GM21737 (cell line): ENCODE measurements around the gene EMC8.
"Not testable (repeated sequence)": the region's sequence is repeated elsewhere in the genome, so short reads cannot be mapped to it uniquely, and the experiment has no call there.

Experiments
- ATAC-seq: cut with Tn5 transposase; IDR thresholded peaks from one replicate; pipeline ENCODE4 v1.9.1; 2021; ENCODE audit warnings: mild to moderate bottlenecking, moderate library complexity; ENCODE audit not compliant: unreplicated experiment

Gene EMC8

DNA sequence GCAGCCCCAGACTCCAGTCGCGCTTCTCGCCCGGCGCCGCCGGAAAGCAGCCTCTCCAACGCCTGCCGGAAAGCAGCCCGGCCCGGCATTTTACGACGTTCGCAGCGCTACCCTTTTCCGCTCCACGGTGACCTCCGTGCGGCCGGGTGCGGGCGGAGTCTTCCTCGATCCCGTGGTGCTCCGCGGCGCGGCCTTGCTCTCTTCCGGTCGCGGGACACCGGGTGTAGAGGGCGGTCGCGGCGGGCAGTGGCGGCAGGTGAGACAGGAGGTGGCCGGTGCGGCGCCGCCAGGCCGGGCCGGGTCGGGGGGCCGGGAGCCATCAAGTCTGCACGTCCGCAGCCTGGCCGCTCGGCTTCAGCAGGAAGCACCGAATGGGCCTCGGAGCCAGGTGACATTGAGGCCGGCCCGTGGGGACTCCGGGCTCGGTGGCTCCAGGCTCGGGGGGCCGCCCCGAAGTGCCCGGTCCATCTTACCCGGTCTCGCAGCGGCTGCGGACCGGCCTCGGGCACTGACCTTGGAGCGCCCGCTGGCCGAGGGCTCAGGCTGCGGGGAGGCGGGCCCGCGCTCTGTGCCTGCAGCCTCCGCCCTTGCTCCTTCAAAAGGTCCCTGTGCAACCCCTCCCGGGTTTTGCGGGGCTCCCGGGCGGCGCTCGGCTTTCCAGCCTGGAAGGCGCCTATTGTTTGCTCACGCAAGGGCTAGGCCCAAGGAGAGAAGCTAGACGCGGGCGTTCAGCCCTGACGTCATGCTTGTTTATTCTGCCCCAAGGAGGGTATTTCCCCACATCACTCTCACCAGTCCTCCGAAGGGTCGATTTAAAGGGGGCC is at the start of gene EMC8, which contains the start of gene COX4I1:
EMC8 (minus strand) TSS at position 48 of the 824 bp plus-strand sequence. CDS start 249 bp downstream, outside the sequence.
COX4I1 (plus strand) TSS at position 199 of the 824 bp plus-strand sequence. CDS start 1,511 bp downstream, outside the sequence.
- peak; percentile 68 for ATAC-seq

DNA sequence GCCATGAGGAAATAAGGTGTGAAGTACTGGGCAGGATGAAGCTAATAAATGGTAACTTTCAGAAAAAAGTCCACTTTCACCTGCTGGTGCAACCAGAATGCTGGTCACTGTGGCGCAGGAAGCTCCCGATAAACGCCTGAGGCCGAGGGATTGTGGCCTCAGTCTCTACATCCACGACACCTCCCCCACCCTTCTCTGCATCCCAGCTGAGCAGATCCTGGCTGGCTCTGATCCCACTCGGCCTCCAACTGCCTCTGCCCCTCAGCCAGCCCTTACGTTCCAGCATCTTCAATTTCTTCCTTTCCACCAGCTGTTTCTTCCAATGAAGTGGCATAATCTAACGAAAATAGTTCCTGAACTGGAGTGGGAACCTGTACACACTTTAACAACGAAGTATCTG is 49.6 kb upstream of the EMC8 start:
- no peak for ATAC-seq

GRCh38 chr16:85847681-85848601 is 48.6 kb upstream of the EMC8 start:
- no peak for ATAC-seq

- ATAC-seq = no peak
These were observed 47.7 kb upstream of the EMC8 start for GRCh38 chr16:85847036-85847435.

- ATAC-seq = no peak
These were observed 47.1 kb upstream of the EMC8 start for GRCh38 chr16:85846461-85846860.

- ATAC-seq = no peak
These were observed 45.9 kb upstream of the EMC8 start for GRCh38 chr16:85845266-85845665.

- ATAC-seq = no peak
These were observed 45.4 kb upstream of the EMC8 start for GRCh38 chr16:85844786-85845185.

DNA sequence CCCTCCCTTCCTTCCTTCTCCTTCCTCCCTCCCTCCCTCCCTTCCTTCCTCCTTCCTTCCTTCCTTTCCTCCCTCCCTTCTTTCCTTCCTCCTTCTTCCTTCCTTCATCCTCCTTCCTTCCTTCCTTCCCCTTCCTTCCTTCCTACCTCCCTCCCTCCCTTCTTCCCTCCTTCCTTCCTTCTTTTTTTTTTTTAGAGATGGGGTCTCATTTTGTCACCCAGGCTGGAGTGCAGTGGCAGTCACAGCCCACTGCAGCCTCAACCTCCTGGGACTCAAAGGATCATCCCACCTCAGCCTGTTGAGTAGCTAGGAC is 44.8 kb upstream of the EMC8 start:
- no peak for ATAC-seq

DNA sequence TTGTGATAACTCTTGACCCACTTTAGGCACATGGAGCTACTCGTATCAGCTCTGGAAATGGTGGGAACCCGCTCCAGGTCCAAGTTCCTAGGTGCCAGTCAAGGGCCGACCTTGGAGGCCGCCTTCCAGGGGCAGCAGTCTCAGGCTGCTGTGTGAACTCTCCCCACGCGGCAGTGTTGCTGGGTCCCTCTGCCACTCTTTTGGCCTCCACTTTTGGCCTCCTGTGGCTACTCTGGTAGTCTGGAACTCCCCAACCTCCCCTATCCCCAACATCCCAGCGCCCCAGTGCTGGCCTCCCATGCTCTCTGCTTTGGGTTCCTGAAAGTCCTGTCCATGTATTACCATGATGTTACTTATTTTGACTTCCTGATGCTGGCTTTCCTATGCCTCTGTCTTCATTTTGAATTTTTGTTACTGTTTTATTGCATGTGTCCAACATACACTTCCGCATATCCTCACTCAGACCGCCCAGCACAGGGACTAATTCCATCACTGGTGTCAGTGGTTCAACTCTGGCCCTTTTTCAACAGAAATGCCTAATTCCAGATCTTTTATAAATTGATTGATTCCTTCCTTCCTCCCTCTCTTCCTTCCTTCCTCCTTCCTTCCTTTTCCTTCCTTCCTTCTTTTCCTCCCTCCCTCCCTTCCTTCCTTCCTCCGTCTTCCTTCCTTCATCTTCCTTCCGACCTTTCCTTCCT is 44.3 kb upstream of the EMC8 start:
- no peak for ATAC-seq

DNA sequence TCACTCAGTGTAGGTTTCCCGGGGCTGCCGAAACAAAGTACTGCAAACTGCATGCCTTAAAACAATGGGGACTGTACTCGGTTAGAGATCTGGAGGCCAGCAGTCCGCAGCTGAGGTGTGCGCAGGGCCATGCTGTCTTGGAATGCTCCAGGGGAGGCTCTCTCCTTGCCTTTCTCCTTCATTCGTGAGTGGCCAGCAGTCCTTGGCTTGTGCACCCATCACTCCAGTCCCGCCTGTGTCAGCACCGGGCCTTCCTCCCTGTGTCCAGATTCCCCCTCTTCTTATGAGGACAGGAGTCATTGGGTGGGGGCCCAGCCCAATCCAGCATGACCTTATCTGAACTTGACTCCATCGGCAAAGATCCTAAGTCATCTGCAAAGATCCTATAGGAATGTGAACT is 43.5 kb upstream of the EMC8 start:
- ATAC-seq = no peak

DNA sequence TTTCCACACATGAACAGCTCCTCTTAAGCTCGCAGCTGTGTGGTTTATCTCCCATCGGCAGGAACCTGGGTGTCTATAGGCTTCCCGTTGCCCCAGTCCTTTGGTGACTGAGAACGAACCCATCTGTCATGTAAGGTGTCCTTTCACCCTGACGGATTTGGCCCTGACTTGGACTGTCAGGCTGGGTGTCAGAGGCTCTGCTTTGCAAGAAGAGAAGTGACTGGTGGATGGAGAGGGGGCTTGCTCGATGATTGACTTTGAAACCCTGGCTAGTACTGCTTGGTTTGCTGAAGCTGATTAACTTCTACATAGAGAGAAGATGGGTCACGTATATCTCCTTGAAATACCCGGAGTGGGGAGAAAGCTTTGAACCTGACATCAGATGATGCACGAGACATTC is 43.1 kb upstream of the EMC8 start:
- ATAC-seq = no peak

GRCh38 chr16:85840801-85841200 is 41.5 kb upstream of the EMC8 start:
- no peak for ATAC-seq

GRCh38 chr16:85840395-85840794 is 41.1 kb upstream of the EMC8 start:
- ATAC-seq = no peak

DNA sequence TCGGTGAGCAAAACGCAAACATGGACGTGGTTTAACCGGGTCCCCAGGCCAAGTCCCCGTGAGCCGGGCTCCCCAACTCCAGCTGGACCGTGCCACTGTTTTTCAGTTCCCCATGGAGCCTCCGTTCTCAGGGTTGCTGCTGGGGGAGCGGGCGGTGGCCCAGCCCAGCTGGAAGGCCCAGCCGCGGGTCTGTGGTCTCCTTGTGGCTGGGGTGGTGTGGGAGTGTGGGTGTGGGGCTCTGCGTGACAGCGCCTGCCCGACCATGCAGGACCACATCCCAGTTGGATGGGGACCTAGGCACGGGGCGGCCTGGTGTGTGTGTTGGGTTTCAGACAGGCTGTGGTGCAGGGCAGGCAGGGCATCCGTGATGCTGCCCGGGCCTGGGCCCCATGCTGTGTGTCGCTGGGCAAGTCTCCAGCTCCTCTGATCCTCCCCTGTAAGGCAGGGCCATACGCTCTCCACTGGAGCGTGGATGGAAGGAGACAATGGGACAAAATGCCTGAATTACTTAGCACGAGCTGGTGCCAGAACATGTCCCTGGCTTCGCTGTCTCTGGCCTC is 40.4 kb upstream of the EMC8 start:
- no peak for ATAC-seq

- ATAC-seq = no peak
These were observed 39.7 kb upstream of the EMC8 start for GRCh38 chr16:85838876-85839585.

- ATAC-seq = no peak
These were observed 39.0 kb upstream of the EMC8 start for GRCh38 chr16:85838381-85838780.

DNA sequence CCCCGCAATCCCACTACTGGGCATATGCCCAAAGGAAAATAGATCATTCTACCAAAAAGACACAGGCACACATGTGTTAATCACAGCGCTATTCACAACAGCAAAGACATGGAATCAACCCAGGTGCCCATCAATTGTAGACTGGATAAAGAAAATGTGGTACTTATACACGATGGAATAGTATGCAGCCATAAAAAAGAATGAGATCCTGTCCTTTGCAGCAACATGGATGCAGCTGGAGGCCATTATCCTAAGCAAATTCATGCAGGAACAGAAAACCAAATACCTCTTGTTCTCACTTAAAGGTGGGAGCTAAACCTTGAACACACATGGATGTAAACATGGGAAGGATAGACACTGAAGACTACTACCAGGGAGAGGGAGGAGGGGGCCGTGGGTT is 38.3 kb upstream of the EMC8 start:
- not testable (repeated sequence) for ATAC-seq

GRCh38 chr16:85836706-85837582 is 37.6 kb upstream of the EMC8 start:
- ATAC-seq = no peak

DNA sequence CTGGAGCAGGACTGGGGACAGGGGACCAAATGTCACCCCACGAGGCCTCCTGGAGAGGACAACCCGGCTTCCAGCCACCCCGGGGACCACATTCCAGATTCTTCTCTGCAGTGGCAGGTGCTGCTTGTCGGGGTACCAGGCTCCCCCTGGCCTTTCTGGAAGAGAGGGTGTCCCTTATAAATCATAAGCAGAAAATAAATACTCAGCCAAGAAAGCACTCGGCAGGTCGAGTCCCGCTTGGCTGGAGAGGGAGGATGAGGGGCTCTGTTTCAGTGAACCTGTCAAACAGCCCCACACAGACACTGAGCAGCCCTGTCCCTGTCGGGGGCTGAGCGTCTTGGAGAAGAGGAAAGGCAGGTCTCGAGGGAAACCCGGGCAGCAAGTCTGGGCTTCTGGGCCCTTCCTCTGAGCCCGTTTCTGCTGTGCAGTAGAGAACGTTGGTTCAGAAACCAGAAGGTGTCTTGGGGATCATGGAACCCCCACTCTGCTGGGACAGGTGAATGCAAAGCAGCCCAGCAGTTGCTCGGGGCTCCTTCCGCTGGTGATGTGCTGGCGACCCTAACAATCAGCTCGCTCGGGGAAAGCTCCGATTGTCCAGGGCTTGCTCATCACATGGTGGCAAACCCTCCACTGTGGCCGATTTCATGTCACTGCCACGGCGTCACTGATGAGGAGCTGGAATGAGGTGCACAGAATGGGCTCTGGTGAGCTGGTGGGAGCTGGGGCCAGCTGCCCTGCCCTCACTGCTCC is 36.8 kb upstream of the EMC8 start:
- no peak for ATAC-seq
